Measurements from ENCODE around the gene KRTAP2-1. TPM values are rescaled to one million over a fixed set of nuclear protein-coding genes. Genes with fewer than 3 reads are reported as not detected.
"Not testable (repeated sequence)": the region's sequence is repeated elsewhere in the genome, so short reads cannot be mapped to it uniquely, and the experiment has no call there.

KRTAP2-1 gene
- total RNA-seq, 4 donors from 2014 or later, result not detected

- no peak for DNase-seq
- peaks cover 23% of the 10 kb centered on the region for H3K27me3 ChIP-seq
- whole genome bisulfite sequencing, 2 donors (ENCODE audit: low coverage in 1 of 2), result 53 to 72% methylated on average over 4 of the region's 4 CpGs
- no peak for TF ChIP-seq POLR2AphosphoS5 (IDR thresholded peaks at IDR 0.05)
- TF ChIP-seq EP300 (IDR thresholded peaks at IDR 0.05; ENCODE audit: low read depth), result no peak
- TF ChIP-seq CTCF (IDR thresholded peaks at IDR 0.05), result no peak
- no peak for TF ChIP-seq POLR2A (IDR thresholded peaks at IDR 0.05)
- intact Hi-C loops (cut with DNase I; ENCODE audit: low total_unique reads), result no loop called here
- H3K27ac ChIP-seq, result no peak overlapping the region
- H3K9me3 ChIP-seq, result no peaks in the 10 kb centered on the region
- H3K4me3 ChIP-seq, result no peak overlapping the region
- no peaks in the 10 kb centered on the region for H3K4me1 ChIP-seq
- H3K36me3 ChIP-seq, result no peaks in the 10 kb centered on the region
- in situ Hi-C loops (cut with MboI; ENCODE audit: low pct_ligation_motif_present in 1 of 4, low pct_unique_long_range_greater_than_20kb in 1 of 4, low sequenced_read_pairs in 3 of 4), result no loop called here
These were observed 16.3 kb upstream of the KRTAP2-1 start for GRCh38 chr17:41063449-41063848.

- no peak for DNase-seq
- no peaks in the 10 kb centered on the region for H3K36me3 ChIP-seq
- intact Hi-C loops (cut with DNase I; ENCODE audit: low total_unique reads) (no loop called here), in situ Hi-C loops (cut with MboI; ENCODE audit: low pct_ligation_motif_present in 1 of 4, low pct_unique_long_range_greater_than_20kb in 1 of 4, low sequenced_read_pairs in 3 of 4) (no loop called here)
- H3K4me1 ChIP-seq, result no peaks in the 10 kb centered on the region
- peaks cover 23% of the 10 kb centered on the region for H3K27me3 ChIP-seq
- H3K27ac ChIP-seq, result no peak overlapping the region
- TF ChIP-seq CTCF (IDR thresholded peaks at IDR 0.05) (no peak), POLR2AphosphoS5 (IDR thresholded peaks at IDR 0.05) (no peak), EP300 (IDR thresholded peaks at IDR 0.05; ENCODE audit: low read depth) (no peak), POLR2A (IDR thresholded peaks at IDR 0.05) (no peak)
- no peak overlapping the region for H3K4me3 ChIP-seq
- no peaks in the 10 kb centered on the region for H3K9me3 ChIP-seq
- 58 to 70% methylated on average over 1 of the region's 1 CpG for WGBS, 2 donors (ENCODE audit: low coverage in 1 of 2)
These were observed 14.8 kb upstream of the KRTAP2-1 start for GRCh38 chr17:41061964-41062363.

GRCh38 chr17:41060052-41060604, 13.0 kb upstream of the KRTAP2-1 start, which contains the start of gene KRTAP2-3:
Gene KRTAP2-3, minus strand, starts transcription at chr17:41060114. Its CDS starts 64 bp downstream, at chr17:41060050.
- DNase-seq, result no peak
- TF ChIP-seq POLR2AphosphoS5 (IDR thresholded peaks at IDR 0.05), result no peak
- no peak for TF ChIP-seq EP300 (IDR thresholded peaks at IDR 0.05; ENCODE audit: low read depth)
- no peak for TF ChIP-seq POLR2A (IDR thresholded peaks at IDR 0.05)
- TF ChIP-seq CTCF (IDR thresholded peaks at IDR 0.05), result no peak
- WGBS, 2 donors (ENCODE audit: low coverage in 1 of 2), result 72 to 76% methylated on average over 4 to 6 of the region's 6 CpGs
- Histone ChIP-seq H3K4me3 (no peak within 1 kb of the TSS), H3K9me3 (no peaks in the 10 kb centered on the region), H3K27me3 (peaks cover 23% of the 10 kb centered on the region), H3K4me1 (no peaks in the 10 kb centered on the region), H3K36me3 (no peaks in the 10 kb centered on the region), H3K27ac (no peak within 1 kb of the TSS)
- in situ Hi-C loops (cut with MboI; ENCODE audit: low pct_ligation_motif_present in 1 of 4, low pct_unique_long_range_greater_than_20kb in 1 of 4, low sequenced_read_pairs in 3 of 4) (no loop called here), intact Hi-C loops (cut with DNase I; ENCODE audit: low total_unique reads) (no loop called here)

GRCh38 chr17:41059276-41060051, 12.3 kb upstream of the KRTAP2-1 start:
- WGBS, 2 donors (ENCODE audit: low coverage in 1 of 2), result 20 to 65% methylated on average over 1 to 9 of the region's 31 CpGs
- H3K4me3 ChIP-seq; DNase-seq; H3K36me3 ChIP-seq; intact Hi-C loops (cut with DNase I; ENCODE audit: low total_unique reads); in situ Hi-C loops (cut with MboI; ENCODE audit: low pct_ligation_motif_present in 1 of 4, low pct_unique_long_range_greater_than_20kb in 1 of 4, low sequenced_read_pairs in 3 of 4); H3K9me3 ChIP-seq; H3K4me1 ChIP-seq; H3K27ac ChIP-seq: not testable (repeated sequence)
- H3K27me3 ChIP-seq, result peaks cover 18% of the 10 kb centered on the region
